Skeletal muscle satellite cell (primary cell): ENCODE data around the gene ARMC9. TPM values are rescaled to one million over a fixed set of nuclear protein-coding genes. Genes with fewer than 3 reads are reported as not detected.

Experiments used
- H3K27me3 ChIP-seq: 2 replicates; pipeline ENCODE4 v1.7.0; 2013; ENCODE audit warnings: low read length; ENCODE audit not compliant: control insufficient read depth, insufficient read depth
- H3K36me3 ChIP-seq: 2 replicates; pipeline ENCODE4 v1.7.0; 2013; ENCODE audit warnings: mild to moderate bottlenecking, control low read depth, low read length; ENCODE audit not compliant: insufficient read depth
- H3K4me1 ChIP-seq: 2 replicates; pipeline ENCODE4 v1.7.0; 2013; ENCODE audit warnings: low read length; ENCODE audit not compliant: control insufficient read depth, insufficient read depth
- H3K4me2 ChIP-seq: 2 replicates; pipeline ENCODE4 v1.7.0; 2013; ENCODE audit warnings: mild to moderate bottlenecking, low read length
- H3K4me3 ChIP-seq: 2 replicates; pipeline ENCODE4 v1.7.0; 2013; ENCODE audit warnings: low read length
- H3K9ac ChIP-seq: 2 replicates; pipeline ENCODE4 v1.7.0; 2013; ENCODE audit warnings: mild to moderate bottlenecking, low read depth, low read length, moderate library complexity
- H3K9me3 ChIP-seq: replicated peaks from 2 replicates; pipeline ENCODE4 v1.7.0; 2013; ENCODE audit warnings: mild to moderate bottlenecking, control low read depth, low read length
- total RNA-seq: library from RNA; depleted of rRNA; stranded (reverse); fragments of >200 nt; gene quantifications from 2 replicates; pipeline ENCODE4 v1.2.3, GENCODE V29; 2012; rRNA removed

The ARMC9 gene, protein sequence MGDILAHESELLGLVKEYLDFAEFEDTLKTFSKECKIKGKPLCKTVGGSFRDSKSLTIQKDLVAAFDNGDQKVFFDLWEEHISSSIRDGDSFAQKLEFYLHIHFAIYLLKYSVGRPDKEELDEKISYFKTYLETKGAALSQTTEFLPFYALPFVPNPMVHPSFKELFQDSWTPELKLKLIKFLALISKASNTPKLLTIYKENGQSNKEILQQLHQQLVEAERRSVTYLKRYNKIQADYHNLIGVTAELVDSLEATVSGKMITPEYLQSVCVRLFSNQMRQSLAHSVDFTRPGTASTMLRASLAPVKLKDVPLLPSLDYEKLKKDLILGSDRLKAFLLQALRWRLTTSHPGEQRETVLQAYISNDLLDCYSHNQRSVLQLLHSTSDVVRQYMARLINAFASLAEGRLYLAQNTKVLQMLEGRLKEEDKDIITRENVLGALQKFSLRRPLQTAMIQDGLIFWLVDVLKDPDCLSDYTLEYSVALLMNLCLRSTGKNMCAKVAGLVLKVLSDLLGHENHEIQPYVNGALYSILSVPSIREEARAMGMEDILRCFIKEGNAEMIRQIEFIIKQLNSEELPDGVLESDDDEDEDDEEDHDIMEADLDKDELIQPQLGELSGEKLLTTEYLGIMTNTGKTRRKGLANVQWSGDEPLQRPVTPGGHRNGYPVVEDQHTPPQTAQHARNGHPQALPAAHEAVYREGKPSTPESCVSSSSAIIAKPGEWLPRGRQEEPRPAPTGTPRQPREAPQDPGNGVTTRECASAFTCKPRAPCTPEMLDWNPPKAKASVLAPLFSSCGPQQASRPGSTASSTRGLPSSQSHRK
- total RNA-seq = 18.1 and 32.7 TPM in 2 replicates

- peaks cover 4% of the 10 kb centered on the region for H3K27me3 ChIP-seq
- H3K4me3 ChIP-seq = peak within 1 kb of the TSS; percentile 90
- H3K9ac ChIP-seq = peak within 1 kb of the TSS; percentile 83
- H3K36me3 ChIP-seq = peaks cover 11% of the 10 kb centered on the region
- H3K4me2 ChIP-seq = peak within 1 kb of the TSS; percentile 92
- peaks cover 20% of the 10 kb centered on the region for H3K4me1 ChIP-seq
- no peaks in the 10 kb centered on the region for H3K9me3 ChIP-seq
Measured at GRCh38 chr2:231198291-231199173, at the start of gene ARMC9. TSS of gene ARMC9 (plus strand) at chr2:231198631. CDS start at chr2:231206239, 7,608 bp downstream.

DNA sequence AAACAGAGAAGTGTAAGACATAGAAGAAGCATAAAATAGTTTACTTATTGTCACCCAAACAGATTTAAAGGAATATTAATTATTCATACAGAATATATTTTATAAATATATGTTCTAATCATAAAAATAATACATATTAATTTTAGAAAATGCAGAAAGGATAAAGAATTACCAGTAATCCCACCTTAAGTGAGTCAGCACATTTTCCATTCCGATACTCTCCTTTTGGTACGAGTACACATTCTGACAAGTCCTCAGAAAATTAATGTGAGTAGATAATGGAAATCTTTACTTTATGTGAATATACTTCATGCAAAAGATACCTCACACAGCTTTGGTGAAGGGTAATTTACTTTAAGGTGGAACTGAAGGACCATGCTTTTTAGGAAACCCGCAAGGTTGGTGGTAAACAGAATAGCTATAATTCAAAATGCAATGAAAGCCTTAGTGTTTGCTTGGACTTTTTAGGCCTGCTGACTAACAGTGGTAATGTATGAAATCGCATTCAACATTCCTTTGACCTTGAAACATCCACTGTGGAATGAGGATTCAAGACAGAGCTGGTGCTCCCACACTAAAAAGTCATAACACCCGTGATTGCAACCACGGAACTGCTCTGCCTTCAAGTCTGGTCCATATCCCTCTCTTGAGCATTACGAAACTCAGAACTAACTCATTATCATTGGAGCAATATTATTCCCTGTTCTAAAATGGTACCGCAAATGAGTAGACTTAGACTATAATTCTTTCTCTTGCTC is 45.5 kb upstream of the ARMC9 start:
- Histone ChIP-seq H3K4me3 (no peak overlapping the region), H3K4me1 (peaks cover 5% of the 10 kb centered on the region), H3K27me3 (no peaks in the 10 kb centered on the region), H3K9ac (no peak overlapping the region), H3K4me2 (no peak overlapping the region), H3K36me3 (peaks cover 33% of the 10 kb centered on the region), H3K9me3 (no peaks in the 10 kb centered on the region)

DNA sequence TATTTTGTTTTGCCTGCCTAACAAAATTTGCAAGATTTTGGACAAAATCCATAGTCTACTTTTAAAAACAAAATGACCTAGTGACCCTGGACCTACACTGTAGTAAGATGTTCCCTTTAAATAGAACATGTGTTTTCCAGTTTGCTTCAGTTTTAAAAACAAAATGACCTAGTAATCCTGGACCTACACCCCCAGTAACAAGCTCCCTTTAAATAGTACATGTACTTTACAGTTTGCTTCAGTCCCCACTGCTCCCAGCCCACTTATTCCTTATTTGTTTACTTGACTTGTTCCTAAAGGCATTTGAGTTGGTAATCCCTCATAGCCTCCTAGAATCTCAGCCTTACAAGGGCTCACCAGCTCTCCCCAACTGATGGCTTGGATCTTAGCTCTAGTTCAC is 39.1 kb upstream of the ARMC9 start:
- H3K27me3 ChIP-seq = no peaks in the 10 kb centered on the region
- no peak overlapping the region for H3K9ac ChIP-seq
- H3K4me1 ChIP-seq = peaks cover 46% of the 10 kb centered on the region
- H3K4me3 ChIP-seq = no peak overlapping the region
- H3K4me2 ChIP-seq = no peak overlapping the region
- no peaks in the 10 kb centered on the region for H3K9me3 ChIP-seq
- peaks cover 16% of the 10 kb centered on the region for H3K36me3 ChIP-seq

- H3K4me1 ChIP-seq = peaks cover 46% of the 10 kb centered on the region
- H3K27me3 ChIP-seq = no peaks in the 10 kb centered on the region
- no peak overlapping the region for H3K4me3 ChIP-seq
- peaks cover 13% of the 10 kb centered on the region for H3K36me3 ChIP-seq
- peak overlapping the region; percentile 80 for H3K9ac ChIP-seq
- peak overlapping the region; percentile 34 for H3K4me2 ChIP-seq
- H3K9me3 ChIP-seq = no peaks in the 10 kb centered on the region
Measured at GRCh38 chr2:231160701-231161100, 37.7 kb upstream of the ARMC9 start.

GRCh38 chr2:231161252-231161839 is 37.1 kb upstream of the ARMC9 start:
- Histone ChIP-seq H3K36me3 (peaks cover 20% of the 10 kb centered on the region), H3K4me1 (peaks cover 46% of the 10 kb centered on the region), H3K9me3 (no peaks in the 10 kb centered on the region), H3K27me3 (no peaks in the 10 kb centered on the region), H3K4me3 (no peak overlapping the region), H3K9ac (peak overlapping the region; percentile 80), H3K4me2 (peak overlapping the region; percentile 34)

GRCh38 chr2:231161877-231162329 is 36.5 kb upstream of the ARMC9 start:
- Histone ChIP-seq H3K9me3 (no peaks in the 10 kb centered on the region), H3K4me2 (peak overlapping the region; percentile 55), H3K4me1 (peaks cover 46% of the 10 kb centered on the region), H3K36me3 (peaks cover 25% of the 10 kb centered on the region), H3K9ac (peak overlapping the region; percentile 80), H3K27me3 (no peaks in the 10 kb centered on the region), H3K4me3 (no peak overlapping the region)

DNA sequence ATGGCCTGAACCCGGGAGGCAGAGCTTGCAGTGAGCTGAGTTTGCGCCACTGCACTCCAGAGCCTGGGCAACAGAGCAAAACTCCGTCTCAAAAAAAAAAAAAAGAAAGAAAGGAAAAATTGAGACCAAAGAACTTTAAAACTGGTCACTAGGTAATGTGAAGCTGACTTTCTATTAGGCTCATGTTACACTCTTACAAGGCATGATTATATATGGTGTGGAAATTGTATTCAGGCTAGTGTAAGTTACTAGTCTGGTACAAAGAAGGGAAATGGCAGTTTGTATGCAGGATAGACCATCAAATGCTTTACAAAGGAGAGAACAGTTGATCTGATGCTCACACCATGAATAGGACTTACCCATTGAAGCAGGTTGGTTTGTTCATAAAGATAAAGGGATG is 35.4 kb upstream of the ARMC9 start:
- Histone ChIP-seq H3K27me3 (no peaks in the 10 kb centered on the region), H3K9ac (peak overlapping the region; percentile 2), H3K36me3 (peaks cover 37% of the 10 kb centered on the region), H3K4me1 (peaks cover 46% of the 10 kb centered on the region), H3K4me2 (no peak overlapping the region), H3K9me3 (no peaks in the 10 kb centered on the region), H3K4me3 (no peak overlapping the region)

- Histone ChIP-seq H3K4me3 (no peak overlapping the region), H3K4me2 (no peak overlapping the region), H3K27me3 (no peaks in the 10 kb centered on the region), H3K9ac (peak overlapping the region; percentile 2), H3K4me1 (peaks cover 49% of the 10 kb centered on the region), H3K36me3 (peaks cover 39% of the 10 kb centered on the region), H3K9me3 (no peaks in the 10 kb centered on the region)
Measured at GRCh38 chr2:231163414-231164095, 34.9 kb upstream of the ARMC9 start.

DNA sequence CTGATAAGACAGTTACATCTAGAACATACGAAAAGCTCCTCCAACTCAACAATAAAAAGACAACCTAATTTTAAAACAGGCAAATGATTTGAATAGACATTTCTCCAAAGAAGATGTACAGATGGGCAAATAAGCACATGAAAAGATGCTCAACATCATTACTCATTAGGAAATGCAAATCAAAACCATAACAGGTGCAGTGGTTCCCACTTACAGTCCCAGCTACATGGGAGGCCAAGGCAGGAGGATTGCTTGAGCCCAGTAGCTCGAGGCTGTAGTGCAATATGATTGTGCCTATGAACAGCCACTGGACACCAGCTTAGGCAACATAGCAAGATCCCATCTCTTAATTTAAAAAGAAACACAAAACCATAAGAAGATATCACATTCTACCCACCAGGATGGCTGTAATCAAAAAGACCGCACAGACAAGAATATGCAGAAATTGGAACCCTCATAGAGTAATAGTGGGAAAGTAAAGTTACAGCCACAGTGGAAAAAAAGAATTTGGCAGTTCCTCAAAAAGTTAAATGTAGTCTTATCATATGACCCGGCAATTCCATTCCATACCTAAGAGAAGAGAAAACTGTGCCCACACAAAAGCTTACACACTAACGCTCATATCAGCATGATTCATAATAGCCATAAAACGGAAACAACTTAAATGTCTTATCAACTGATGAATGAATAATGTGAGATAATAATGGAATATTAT is 30.5 kb upstream of the ARMC9 start:
- Histone ChIP-seq H3K4me3 (no peak overlapping the region), H3K36me3 (peaks cover 62% of the 10 kb centered on the region), H3K4me2 (no peak overlapping the region), H3K9me3 (no peaks in the 10 kb centered on the region), H3K27me3 (no peaks in the 10 kb centered on the region), H3K9ac (no peak overlapping the region), H3K4me1 (peaks cover 17% of the 10 kb centered on the region)
